Activated T-cell treated with anti-CD3 and anti-CD28 coated beads, Interleukin-2, amount 50 U/mL, for 24 hours (primary cell): ENCODE data around the gene GRPR.
"Not testable (repeated sequence)": the region's sequence is repeated elsewhere in the genome, so short reads cannot be mapped to it uniquely, and the experiment has no call there.

Experiments
- DNase-seq: peaks from one replicate; pipeline ENCODE4 v3.0.0-alpha.2; 2020
- H3K27ac Mint-ChIP-seq: 2 replicates; pipeline ENCODE4 v1.8.0; 2020; ENCODE audit warnings: mild to moderate bottlenecking, mixed read lengths
- H3K27me3 Mint-ChIP-seq: 2 replicates; pipeline ENCODE4 v1.8.0; 2020; ENCODE audit warnings: mixed read lengths
- H3K36me3 Mint-ChIP-seq: 2 replicates; pipeline ENCODE4 v1.8.0; 2020; ENCODE audit warnings: low read depth, mixed read lengths
- H3K4me1 Mint-ChIP-seq: 2 replicates; pipeline ENCODE4 v1.8.0; 2020; ENCODE audit warnings: low read depth, mixed read lengths
- H3K4me3 Mint-ChIP-seq: 2 replicates; pipeline ENCODE4 v1.8.0; 2020; ENCODE audit warnings: mild to moderate bottlenecking, moderate library complexity, mixed read lengths
- H3K9me3 Mint-ChIP-seq: 2 replicates; pipeline ENCODE4 v1.8.0; 2020; ENCODE audit warnings: mixed read lengths

The GRPR gene

DNA sequence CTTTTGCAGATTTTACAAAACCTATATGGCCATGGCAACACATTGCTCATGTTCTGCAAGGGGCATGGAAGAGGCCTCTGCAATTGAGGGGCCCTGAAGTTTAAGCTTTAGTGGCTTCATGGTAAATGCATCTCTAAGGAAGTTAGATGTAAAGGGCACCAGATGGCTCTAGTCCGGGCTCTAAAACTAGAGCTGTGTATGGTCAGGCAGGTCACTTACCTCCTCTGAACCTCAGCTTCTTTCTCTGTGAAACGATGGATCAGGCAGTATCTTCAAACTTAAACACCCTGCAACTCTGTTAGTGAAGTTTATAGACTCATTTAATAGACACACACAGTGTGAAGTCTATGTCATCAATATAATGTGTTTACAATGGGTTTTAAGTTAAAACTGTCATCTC is 53.9 kb downstream of the GRPR start:
- H3K4me1 Mint-ChIP-seq, result no peaks in the 10 kb centered on the region
- H3K36me3 Mint-ChIP-seq, result no peaks in the 10 kb centered on the region
- no peak overlapping the region for H3K4me3 Mint-ChIP-seq
- H3K27me3 Mint-ChIP-seq, result peaks cover 45% of the 10 kb centered on the region
- no peak overlapping the region for H3K27ac Mint-ChIP-seq
- DNase-seq, result no peak
- no peaks in the 10 kb centered on the region for H3K9me3 Mint-ChIP-seq

GRCh38 chrX:16183843-16184242 is 60.5 kb downstream of the GRPR start:
- not testable (repeated sequence) for H3K4me3 Mint-ChIP-seq, H3K4me1 Mint-ChIP-seq, DNase-seq, H3K36me3 Mint-ChIP-seq, H3K9me3 Mint-ChIP-seq, H3K27ac Mint-ChIP-seq
- peaks cover 60% of the 10 kb centered on the region for H3K27me3 Mint-ChIP-seq

- Mint-ChIP-seq H3K27me3 (peaks cover 58% of the 10 kb centered on the region), H3K9me3 (no peaks in the 10 kb centered on the region), H3K4me1 (peaks cover 9% of the 10 kb centered on the region), H3K4me3 (no peak overlapping the region), H3K27ac (no peak overlapping the region), H3K36me3 (no peaks in the 10 kb centered on the region)
- DNase-seq, result no peak
Measured at GRCh38 chrX:16185725-16186136, 62.4 kb downstream of the GRPR start.

- DNase-seq, result no peak
- Mint-ChIP-seq H3K4me1 (peaks cover 9% of the 10 kb centered on the region), H3K27ac (no peak overlapping the region), H3K27me3 (peaks cover 59% of the 10 kb centered on the region), H3K36me3 (no peaks in the 10 kb centered on the region), H3K4me3 (no peak overlapping the region), H3K9me3 (no peaks in the 10 kb centered on the region)
Measured at GRCh38 chrX:16186380-16187007, 63.1 kb downstream of the GRPR start.

GRCh38 chrX:16187024-16187760 is 63.8 kb downstream of the GRPR start:
- DNase-seq, result no peak
- H3K4me3 Mint-ChIP-seq, result no peak overlapping the region
- H3K27ac Mint-ChIP-seq, result no peak overlapping the region
- peaks cover 61% of the 10 kb centered on the region for H3K27me3 Mint-ChIP-seq
- peaks cover 9% of the 10 kb centered on the region for H3K4me1 Mint-ChIP-seq
- no peaks in the 10 kb centered on the region for H3K36me3 Mint-ChIP-seq
- H3K9me3 Mint-ChIP-seq, result no peaks in the 10 kb centered on the region

- Mint-ChIP-seq H3K9me3 (no peaks in the 10 kb centered on the region), H3K4me1 (peaks cover 9% of the 10 kb centered on the region), H3K4me3 (no peak overlapping the region), H3K36me3 (no peaks in the 10 kb centered on the region), H3K27ac (no peak overlapping the region), H3K27me3 (peaks cover 57% of the 10 kb centered on the region)
- DNase-seq, result no peak
Measured at GRCh38 chrX:16188687-16189086, 65.3 kb downstream of the GRPR start.

GRCh38 chrX:16191605-16192004 is 68.2 kb downstream of the GRPR start:
- Mint-ChIP-seq H3K4me3 (no peak overlapping the region), H3K27ac (no peak overlapping the region), H3K9me3 (no peaks in the 10 kb centered on the region), H3K27me3 (peaks cover 49% of the 10 kb centered on the region), H3K36me3 (no peaks in the 10 kb centered on the region), H3K4me1 (no peaks in the 10 kb centered on the region)
- no peak for DNase-seq

DNA sequence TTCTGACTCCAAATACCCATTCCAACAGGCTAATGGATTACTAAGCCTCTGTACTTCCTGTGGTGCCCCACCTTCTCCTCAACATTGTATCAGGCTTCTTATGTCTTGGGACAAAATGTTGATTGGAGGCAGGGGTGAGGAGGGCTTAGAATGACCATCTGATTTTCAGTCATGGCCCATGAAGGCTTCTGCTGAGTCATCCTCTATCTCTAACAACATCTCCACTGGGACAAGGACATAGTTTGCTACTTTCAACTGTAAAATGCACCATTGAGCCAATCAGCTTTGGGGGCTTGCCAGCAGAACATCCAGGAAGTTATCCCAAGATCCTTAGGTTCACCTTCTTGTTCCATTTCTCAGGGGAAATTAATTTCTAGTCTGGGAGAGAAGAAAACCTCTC is 73.5 kb downstream of the GRPR start:
- Mint-ChIP-seq H3K4me3 (no peak overlapping the region), H3K9me3 (no peaks in the 10 kb centered on the region), H3K27me3 (peaks cover 65% of the 10 kb centered on the region), H3K4me1 (no peaks in the 10 kb centered on the region), H3K27ac (no peak overlapping the region), H3K36me3 (no peaks in the 10 kb centered on the region)
- no peak for DNase-seq

DNA sequence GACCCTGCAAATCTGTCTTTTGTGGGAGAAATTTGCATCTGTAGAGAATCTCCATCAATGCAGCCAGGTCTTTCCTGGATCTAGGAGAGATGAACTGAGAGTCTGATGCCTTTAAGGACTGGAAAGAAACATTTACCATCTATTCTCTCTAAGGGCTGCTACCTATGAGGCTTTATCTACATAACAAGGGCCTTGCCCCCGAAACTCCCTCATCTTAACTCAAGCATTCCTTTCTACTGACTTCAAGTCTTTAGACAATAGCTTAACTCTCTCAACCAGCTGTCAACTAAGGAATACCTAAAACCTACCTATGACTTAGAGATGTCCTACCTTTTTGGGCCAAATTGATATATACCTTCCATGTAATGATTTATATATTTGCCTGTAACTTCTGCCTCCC is 76.0 kb downstream of the GRPR start:
- DNase-seq, result no peak
- H3K27ac Mint-ChIP-seq, result no peak overlapping the region
- no peaks in the 10 kb centered on the region for H3K36me3 Mint-ChIP-seq
- H3K9me3 Mint-ChIP-seq, result no peaks in the 10 kb centered on the region
- no peak overlapping the region for H3K4me3 Mint-ChIP-seq
- no peaks in the 10 kb centered on the region for H3K4me1 Mint-ChIP-seq
- peaks cover 62% of the 10 kb centered on the region for H3K27me3 Mint-ChIP-seq

DNA sequence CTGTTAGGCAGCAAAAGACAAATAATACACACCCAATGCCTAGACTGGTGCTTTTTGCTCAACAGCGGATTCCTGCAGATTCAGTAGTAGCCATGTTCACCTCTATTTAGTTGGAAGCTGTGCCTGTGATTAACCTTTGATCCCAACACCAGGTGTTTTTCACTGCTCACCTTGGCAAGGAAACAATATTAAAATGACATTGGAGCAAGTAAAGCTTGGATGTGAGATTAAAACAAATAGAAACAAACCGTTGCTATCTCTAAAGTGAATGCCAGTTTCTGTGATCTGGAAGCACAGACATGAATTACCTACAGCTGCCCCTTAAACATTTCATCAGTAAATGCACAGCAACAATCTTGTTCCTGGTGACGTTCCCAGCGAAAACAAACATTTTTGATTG is 79.6 kb downstream of the GRPR start:
- Mint-ChIP-seq H3K4me3 (no peak overlapping the region), H3K36me3 (no peaks in the 10 kb centered on the region), H3K9me3 (no peaks in the 10 kb centered on the region), H3K27ac (no peak overlapping the region), H3K27me3 (peaks cover 49% of the 10 kb centered on the region), H3K4me1 (no peaks in the 10 kb centered on the region)
- DNase-seq, result no peak
